ENCODE data around the gene KCNK4.

KCNK4 gene

DNA sequence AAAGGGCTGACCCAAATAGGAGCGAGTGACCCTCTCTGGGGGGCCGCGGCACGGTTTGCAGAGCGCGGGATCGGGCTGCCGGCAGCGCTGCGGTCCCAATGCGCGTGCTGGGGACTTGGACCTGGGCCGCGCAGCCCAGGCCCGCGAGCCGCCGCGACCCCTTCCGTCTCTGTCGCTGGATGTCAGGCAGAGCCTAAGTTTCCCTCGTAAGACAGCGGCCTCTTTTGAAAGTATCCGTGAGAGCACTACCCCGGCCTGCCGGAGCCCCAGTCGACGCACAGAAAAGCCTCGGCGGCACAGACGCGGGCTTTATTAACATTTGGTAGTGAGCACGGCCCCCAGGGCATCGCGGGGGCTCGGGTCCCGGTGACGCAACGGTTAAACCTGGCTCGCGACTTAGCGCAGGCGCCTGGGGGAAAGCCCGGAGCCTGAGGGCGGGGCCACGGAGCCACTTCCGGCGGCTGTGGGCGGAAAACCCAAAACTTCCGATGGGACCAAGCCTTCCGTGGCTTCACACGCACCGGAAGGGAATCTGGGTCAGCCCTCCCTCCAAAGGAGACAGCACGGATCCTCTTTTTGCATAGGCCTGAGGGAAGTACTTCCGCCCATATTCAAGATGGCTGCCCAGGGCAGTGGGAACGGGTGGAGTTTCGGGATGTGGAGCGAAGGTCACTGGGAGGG, 21.4 kb upstream of the KCNK4 start:
- peak; percentile 98 for DNase-seq

DNA sequence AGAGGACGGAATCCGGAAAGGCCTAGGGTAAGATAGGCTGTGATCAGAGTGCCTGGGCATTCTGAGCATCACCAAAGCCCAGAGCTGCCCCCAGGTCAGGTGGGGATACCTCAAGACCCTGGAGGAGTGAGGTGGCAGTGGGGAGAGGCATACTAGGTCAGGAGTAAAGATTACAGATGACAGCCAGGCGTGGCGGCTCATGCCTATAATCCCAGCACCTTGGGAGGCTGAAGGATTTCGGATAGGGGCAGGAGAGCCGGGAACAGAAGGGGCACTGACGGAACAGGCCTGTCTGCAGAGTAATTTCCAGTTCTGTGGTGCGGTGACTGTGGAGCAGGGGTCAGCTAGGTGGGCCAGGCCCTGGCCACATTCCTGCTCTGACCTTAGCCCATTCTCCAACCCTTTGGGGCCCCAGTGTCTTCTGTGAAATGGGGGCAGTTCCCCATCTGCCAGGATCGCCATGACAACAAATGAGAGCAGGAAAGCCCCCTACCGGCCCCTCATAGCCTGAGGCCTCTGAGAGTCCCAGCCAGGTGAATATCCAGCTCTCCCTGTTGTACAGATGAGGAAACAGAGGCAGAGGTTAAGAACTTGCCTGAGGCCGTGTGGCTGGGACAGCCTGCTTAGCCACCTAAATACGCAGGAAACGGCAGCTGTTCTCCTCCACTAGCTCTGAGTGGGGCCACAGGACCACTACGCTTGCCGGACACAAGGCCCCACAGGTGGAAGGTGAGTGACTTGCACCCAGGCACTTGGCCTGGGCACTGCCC, 15.9 kb upstream of the KCNK4 start:
- no peak for DNase-seq

- no peak for DNase-seq
Observed at GRCh38 chr11:64275841-64276240, 15.3 kb upstream of the KCNK4 start.

- no peak for DNase-seq
Observed at GRCh38 chr11:64276653-64277431, 14.3 kb upstream of the KCNK4 start.

DNA sequence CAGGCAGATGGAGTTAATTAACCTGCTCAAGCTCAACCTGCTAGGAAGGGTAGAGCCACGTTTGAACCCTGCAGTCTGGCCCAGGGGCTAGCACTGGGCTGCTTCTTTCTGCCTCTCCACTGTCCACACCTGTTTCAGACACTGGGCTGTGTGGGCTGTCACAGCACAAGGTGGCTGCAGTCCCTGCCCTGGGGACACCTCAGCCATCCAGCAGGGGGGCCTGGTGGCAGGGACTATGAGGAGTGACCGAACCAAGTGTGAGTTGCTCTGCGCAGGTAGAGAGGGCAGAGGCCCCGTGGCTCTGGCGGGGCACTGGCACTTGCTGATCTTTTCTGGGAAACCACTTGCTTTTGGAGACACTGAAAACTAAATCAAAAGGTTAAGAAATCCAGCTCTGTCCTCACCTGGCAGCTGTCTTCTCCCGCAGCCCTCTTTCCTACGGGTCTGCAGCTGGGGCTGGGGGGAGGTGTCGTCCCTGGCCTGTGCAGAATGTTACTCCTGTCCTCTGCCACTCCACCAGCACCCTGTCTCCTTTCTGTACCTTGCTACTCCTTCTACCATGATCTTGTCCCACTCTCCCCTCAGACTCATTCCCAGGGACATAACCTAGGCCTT, 12.4 kb upstream of the KCNK4 start:
- no peak for DNase-seq

- DNase-seq = no peak
Observed at GRCh38 chr11:64281957-64282770, 8.9 kb upstream of the KCNK4 start.

DNA sequence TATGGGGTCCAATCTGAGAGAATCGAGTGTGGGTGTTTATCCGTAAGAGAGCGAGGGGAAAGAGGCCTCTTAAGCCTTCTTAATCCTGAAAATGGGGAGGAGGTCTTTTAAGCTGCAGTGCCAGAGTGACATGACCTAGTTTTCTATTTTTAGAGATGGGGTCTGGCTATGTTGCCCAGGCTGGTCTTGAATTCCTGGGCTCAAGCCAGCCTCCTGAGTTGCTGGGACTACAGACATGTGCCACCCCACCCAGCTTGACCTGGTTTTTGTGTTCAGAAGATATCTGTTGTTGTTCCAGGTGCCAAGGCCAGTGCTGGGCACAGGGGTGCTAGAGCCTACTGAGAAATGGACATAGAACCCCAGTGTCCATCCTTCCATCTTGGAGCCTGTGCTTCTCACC, 8.0 kb upstream of the KCNK4 start:
- no peak for DNase-seq

GRCh38 chr11:64284048-64284961, 6.8 kb upstream of the KCNK4 start, which contains the start of gene BAD:
TSS of gene BAD (minus strand) at chr11:64284665. CDS start at chr11:64284368, 297 bp downstream.
- peak; percentile 96 for DNase-seq

- peak; percentile 93 for DNase-seq
Observed at GRCh38 chr11:64284962-64285884, 5.9 kb upstream of the KCNK4 start, which contains the start of gene GPR137. TSS of gene GPR137 (plus strand) at chr11:64285848. CDS start at chr11:64286525, 677 bp downstream.

- DNase-seq = peak; percentile 38
Observed at GRCh38 chr11:64285885-64286800, 5.0 kb upstream of the KCNK4 start.

DNA sequence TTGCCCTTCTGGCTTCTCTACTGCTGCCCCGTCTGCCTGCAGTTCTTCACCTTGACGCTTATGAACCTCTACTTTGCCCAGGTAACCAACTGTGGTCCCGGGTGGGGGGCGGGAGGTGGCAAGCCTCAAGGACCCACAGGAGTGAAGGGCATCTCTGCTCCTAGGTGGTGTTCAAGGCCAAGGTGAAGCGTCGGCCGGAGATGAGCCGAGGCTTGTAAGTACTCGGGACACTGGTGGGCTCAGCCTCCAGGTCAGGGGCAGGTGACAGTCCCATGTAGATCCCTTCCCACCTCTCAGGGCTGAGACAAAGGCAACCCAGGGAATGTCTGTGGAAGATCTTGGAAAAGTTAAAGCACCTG, 4.3 kb upstream of the KCNK4 start:
- no peak for DNase-seq

GRCh38 chr11:64287676-64288352, 3.3 kb upstream of the KCNK4 start:
- DNase-seq = no peak

DNA sequence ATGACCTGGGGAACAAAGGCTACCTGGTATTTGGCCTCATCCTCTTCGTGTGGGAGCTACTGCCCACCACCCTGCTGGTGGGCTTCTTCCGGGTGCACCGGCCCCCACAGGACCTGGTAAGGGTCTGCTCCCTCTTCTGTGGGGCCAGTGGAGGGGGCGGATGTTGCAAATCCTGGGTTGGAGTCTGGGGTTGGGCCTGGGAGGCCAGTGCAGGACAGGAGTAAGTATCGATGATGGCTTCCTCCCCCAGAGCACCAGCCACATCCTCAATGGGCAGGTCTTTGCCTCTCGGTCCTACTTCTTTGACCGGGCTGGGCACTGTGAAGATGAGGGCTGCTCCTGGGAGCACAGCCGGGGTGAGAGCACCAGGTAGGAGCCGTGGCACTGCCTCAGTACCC, 2.8 kb upstream of the KCNK4 start:
- DNase-seq = no peak

DNA sequence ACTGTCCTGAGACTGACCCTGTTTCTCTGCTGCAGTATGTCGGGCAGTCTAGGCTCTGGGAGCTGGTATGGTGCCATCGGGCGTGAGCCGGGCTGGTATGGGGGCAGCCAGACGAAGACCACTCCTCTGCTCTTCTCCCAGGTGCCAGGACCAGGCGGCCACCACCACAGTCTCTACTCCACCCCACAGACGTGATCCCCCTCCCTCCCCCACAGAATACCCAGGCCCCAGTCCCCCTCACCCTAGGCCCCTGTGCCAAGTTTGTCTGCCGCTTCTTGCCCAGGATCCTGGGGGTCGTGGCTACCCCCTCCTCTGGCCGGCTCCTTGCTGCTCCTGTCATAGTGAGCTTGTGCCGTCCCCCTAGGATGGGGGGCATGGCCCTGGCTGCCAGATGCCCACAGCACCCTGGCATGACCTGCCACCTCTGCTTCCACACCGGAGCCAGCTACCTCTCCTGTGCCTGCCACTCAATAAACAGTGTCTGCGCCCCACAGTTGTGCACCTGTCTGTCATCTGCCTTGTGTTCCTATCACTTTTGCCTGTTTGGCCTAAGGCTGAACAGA, 2.0 kb upstream of the KCNK4 start:
- no peak for DNase-seq

DNA sequence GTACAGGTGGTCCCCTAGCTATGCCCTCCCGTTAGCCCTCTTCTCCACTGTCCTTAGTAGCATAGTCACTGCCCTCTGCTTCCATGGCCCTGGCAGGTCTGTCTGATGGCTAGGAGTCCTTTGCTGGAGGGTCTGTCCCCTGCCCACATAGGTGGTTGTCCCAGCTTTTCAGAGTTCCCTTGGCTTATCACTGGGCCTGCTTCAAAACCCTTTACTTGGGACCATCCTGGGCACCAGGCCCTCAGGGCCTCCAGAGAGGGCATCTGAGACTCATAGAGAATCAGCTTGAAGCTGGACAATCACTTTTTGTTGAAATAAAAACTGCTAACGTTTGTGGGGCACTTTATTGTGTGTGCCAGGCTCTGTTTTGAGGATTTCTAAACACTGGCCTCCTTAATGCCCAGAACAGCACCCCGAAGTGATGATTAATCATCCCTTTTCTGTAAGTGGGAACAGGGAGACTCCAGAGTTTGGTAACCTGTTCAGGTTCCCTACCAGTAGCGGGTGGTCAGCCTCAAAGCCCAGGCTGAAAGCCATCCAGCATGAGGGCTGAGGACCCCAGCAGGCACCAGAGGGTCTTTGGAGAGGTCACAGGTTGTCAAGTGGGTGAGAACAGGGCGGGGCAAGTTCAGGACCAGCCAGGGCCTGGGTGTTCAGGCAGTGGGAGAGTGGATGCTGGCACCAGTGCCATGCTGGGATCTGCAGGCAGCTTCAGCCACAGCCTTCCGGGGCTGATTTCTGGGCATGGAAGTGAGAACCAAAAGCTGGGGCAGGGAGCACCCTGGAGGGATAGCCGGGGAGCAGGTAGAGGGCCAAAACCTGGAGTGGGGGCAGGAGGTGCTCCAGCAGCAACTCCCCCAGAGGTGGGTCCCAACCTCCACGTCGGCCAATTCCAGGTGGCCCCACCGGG, 495 bp upstream of the KCNK4 start:
- DNase-seq = no peak

DNA sequence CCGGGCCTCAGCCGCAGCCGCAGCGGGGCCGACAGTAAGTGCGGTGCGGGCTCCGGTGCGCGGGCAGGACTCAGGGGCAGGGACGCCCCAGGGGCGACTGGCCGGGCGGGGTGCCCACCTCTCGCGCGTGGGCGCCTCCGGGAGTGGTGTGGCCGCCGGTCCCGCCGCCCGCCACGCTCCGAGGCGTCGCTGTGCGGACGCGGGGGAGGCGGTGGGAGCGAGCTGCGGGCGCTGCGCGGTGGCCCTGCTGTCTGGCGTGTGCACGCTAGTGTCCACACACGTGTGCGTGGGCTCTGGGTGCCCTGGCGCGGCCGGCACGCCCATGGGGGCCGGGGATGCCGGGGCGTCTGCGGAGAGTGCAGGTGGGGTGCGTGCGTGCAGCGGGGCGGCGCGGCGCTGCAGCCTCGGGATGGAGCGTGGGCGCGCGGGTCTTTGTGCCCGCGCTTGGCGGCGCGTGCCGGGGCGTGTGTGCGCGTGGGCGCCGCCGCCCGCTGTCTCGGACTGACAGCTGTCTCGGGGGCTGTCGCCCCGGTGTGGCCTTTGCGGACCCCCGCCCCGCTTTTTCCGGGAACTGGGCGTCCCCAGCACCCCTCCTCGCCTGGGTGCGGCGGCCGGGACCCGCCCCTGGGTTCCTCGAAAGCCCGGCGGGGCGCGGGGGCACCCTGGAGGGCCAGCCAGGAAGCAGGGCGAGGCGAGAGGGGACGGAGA, 804 bp downstream of the KCNK4 start:
- DNase-seq = no peak
